Neural cell (in vitro differentiated cells): ENCODE measurements around the gene SAPCD1.

Experiments used
- POLR2AphosphoS5 ChIP-seq: IDR thresholded peaks from 2 replicates; pipeline ENCODE4 v1.6.1; 2012
- RAD21 ChIP-seq: fragments of 450-650 bp; conservative IDR thresholded peaks from 2 replicates; pipeline ENCODE4 v1.6.1; 2014; ENCODE audit warnings: antibody characterized with exemption, mild to moderate bottlenecking, moderate library complexity
- TF ChIP-seq, protein P1 (sequence below): fragments of 450-650 bp; IDR thresholded peaks from 2 replicates; pipeline ENCODE4 v1.5.1; 2014; ENCODE audit warnings: antibody characterized with exemption, mild to moderate bottlenecking, moderate library complexity; ENCODE audit not compliant: poor library complexity, severe bottlenecking

DNA sequence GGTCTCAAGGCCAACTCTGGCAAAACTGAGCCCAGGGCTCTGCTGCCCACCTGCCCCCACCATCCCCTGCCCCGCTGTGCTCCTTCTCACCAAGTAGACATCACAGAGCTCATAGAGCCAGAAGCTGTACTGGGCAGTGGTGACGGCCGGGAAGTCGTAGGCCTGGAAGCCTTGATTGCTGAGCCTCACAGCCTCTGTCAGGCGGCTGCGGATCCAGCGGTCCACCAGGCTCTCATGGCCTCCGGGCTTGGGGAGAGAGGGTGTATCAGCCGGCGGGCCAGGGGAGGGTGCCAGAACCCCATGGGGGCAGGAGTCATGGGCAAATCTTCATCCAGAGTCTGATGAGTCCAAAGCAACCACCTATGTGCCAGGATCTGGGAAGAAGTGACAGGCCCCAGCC is 17.5 kb downstream of the SAPCD1 start:
- TF ChIP-seq POLR2AphosphoS5: no peak
- TF ChIP-seq, protein P1, sequence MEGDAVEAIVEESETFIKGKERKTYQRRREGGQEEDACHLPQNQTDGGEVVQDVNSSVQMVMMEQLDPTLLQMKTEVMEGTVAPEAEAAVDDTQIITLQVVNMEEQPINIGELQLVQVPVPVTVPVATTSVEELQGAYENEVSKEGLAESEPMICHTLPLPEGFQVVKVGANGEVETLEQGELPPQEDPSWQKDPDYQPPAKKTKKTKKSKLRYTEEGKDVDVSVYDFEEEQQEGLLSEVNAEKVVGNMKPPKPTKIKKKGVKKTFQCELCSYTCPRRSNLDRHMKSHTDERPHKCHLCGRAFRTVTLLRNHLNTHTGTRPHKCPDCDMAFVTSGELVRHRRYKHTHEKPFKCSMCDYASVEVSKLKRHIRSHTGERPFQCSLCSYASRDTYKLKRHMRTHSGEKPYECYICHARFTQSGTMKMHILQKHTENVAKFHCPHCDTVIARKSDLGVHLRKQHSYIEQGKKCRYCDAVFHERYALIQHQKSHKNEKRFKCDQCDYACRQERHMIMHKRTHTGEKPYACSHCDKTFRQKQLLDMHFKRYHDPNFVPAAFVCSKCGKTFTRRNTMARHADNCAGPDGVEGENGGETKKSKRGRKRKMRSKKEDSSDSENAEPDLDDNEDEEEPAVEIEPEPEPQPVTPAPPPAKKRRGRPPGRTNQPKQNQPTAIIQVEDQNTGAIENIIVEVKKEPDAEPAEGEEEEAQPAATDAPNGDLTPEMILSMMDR: no peak
- TF ChIP-seq RAD21: no peak
